PC-3 (cell line): ENCODE measurements around the gene RTP3.

Experiments used
- CTCF ChIP-seq: fragments of 300-600 bp; sonication (generic); conservative IDR thresholded peaks from 2 replicates; pipeline ENCODE4 v1.5.1; 2017; ENCODE audit warnings: antibody characterized with exemption, low read depth, mild to moderate bottlenecking, low read length
- EZH2phosphoT487 ChIP-seq: fragments of 300-600 bp; sonication (generic); IDR thresholded peaks from 2 replicates; pipeline ENCODE4 v1.6.1; 2018; ENCODE audit warnings: mild to moderate bottlenecking, antibody characterized with exemption, low read length, borderline replicate concordance

- TF ChIP-seq CTCF = no peak
- no peak for TF ChIP-seq EZH2phosphoT487
Observed at GRCh38 chr3:46542344-46542743, 44.6 kb downstream of the RTP3 start.
